Lower lobe of right lung (tissue), 2 donors: ENCODE measurements around the gene NAV2. TPM values are rescaled to one million over a fixed set of nuclear protein-coding genes. Genes with fewer than 3 reads are reported as not detected.

Experiments used
- ATAC-seq, 2 donors: fragments of 200-7000 bp; cut with Tn5 transposase; one replicate each; pipeline ENCODE4 v1.9.1; 2020 to 2022; ENCODE audit warnings: mild to moderate bottlenecking in 2 of 2, moderate library complexity in 2 of 2
- DNase-seq: peaks from one replicate; pipeline ENCODE4 v3.0.0-alpha.2; 2020
- H3K27ac ChIP-seq: fragments of 200-600 bp; one replicate; pipeline ENCODE4 v1.8.0; 2022
- H3K27me3 ChIP-seq: fragments of 200-600 bp; one replicate; pipeline ENCODE4 v1.8.0; 2022; ENCODE audit warnings: low read depth
- H3K36me3 ChIP-seq: fragments of 200-600 bp; one replicate; pipeline ENCODE4 v1.8.0; 2022; ENCODE audit warnings: mild to moderate bottlenecking
- H3K4me1 ChIP-seq: fragments of 200-600 bp; one replicate; pipeline ENCODE4 v1.8.0; 2022
- H3K4me3 ChIP-seq: fragments of 200-600 bp; one replicate; pipeline ENCODE4 v1.8.0; 2022; ENCODE audit warnings: mild to moderate bottlenecking
- H3K9me3 ChIP-seq: fragments of 200-600 bp; one replicate; pipeline ENCODE4 v1.8.0; 2022
- CTCF ChIP-seq: fragments of 200-600 bp; IDR thresholded peaks from one replicate; pipeline ENCODE4 v1.8.0; 2022; ENCODE audit warnings: antibody characterized with exemption, mild to moderate bottlenecking
- intact Hi-C: fragments of 100-400 bp; cut with DNase I; formaldehyde crosslinking; loops from one replicate; pipeline ENCODE4 v1.11.0; 2022
- total RNA-seq: library from RNA; stranded (reverse); fragmentation: NEBNext Ultra II Directional; extraction: Animal tissue kit (Norgen Biotek cat#: 25700); gene quantifications from one replicate; pipeline ENCODE4 v1.2.1, GENCODE V29; 2021
- donor health status: DM: no; HTN: yes; CAD: no; lungs with severe emphysema.

NAV2 gene
- total RNA-seq, 1 donor from 2014 or later = 36.9 TPM

- DNase-seq = no peak
- no peaks in the 10 kb centered on the region for H3K27me3 ChIP-seq
- ATAC-seq = no peak
- TF ChIP-seq CTCF = no peak
- H3K9me3 ChIP-seq = no peaks in the 10 kb centered on the region
- peaks cover 39% of the 10 kb centered on the region for H3K36me3 ChIP-seq
- H3K27ac ChIP-seq = no peak overlapping the region
- H3K4me1 ChIP-seq = no peaks in the 10 kb centered on the region
- intact Hi-C loops = no loop called here
- no peak overlapping the region for H3K4me3 ChIP-seq
Observed at GRCh38 chr11:20060181-20060580, 347.5 kb downstream of the NAV2 start.

- H3K4me3 ChIP-seq = no peak overlapping the region
- peaks cover 37% of the 10 kb centered on the region for H3K36me3 ChIP-seq
- H3K4me1 ChIP-seq = no peaks in the 10 kb centered on the region
- no peak for TF ChIP-seq CTCF
- no peaks in the 10 kb centered on the region for H3K27me3 ChIP-seq
- no peak for DNase-seq
- H3K9me3 ChIP-seq = no peaks in the 10 kb centered on the region
- no peak overlapping the region for H3K27ac ChIP-seq
- intact Hi-C loops = no loop called here
- ATAC-seq = no peak
Observed at GRCh38 chr11:20060647-20061205, 348.1 kb downstream of the NAV2 start.

- H3K9me3 ChIP-seq = no peaks in the 10 kb centered on the region
- DNase-seq (no peak), ATAC-seq (no peak)
- peaks cover 27% of the 10 kb centered on the region for H3K36me3 ChIP-seq
- no peaks in the 10 kb centered on the region for H3K4me1 ChIP-seq
- no peak overlapping the region for H3K4me3 ChIP-seq
- H3K27me3 ChIP-seq = no peaks in the 10 kb centered on the region
- no peak overlapping the region for H3K27ac ChIP-seq
- intact Hi-C loops = no loop called here
- no peak for TF ChIP-seq CTCF
Observed at GRCh38 chr11:20061776-20062175, 349.1 kb downstream of the NAV2 start.

GRCh38 chr11:20064961-20065405 lies 352.3 kb downstream of the NAV2 start:
- ATAC-seq = peak in 1 of 2 donors; percentile 67
- no peaks in the 10 kb centered on the region for H3K27me3 ChIP-seq
- H3K4me3 ChIP-seq = no peak overlapping the region
- no peaks in the 10 kb centered on the region for H3K9me3 ChIP-seq
- H3K27ac ChIP-seq = no peak overlapping the region
- TF ChIP-seq CTCF = no peak
- peaks cover 22% of the 10 kb centered on the region for H3K36me3 ChIP-seq
- no peaks in the 10 kb centered on the region for H3K4me1 ChIP-seq
- DNase-seq = no peak
- intact Hi-C loops = no loop called here

GRCh38 chr11:20065406-20065805 lies 352.8 kb downstream of the NAV2 start:
- ATAC-seq (no peak), DNase-seq (no peak)
- Histone ChIP-seq H3K27me3 (no peaks in the 10 kb centered on the region), H3K4me1 (no peaks in the 10 kb centered on the region), H3K36me3 (peaks cover 18% of the 10 kb centered on the region), H3K27ac (no peak overlapping the region), H3K4me3 (no peak overlapping the region), H3K9me3 (no peaks in the 10 kb centered on the region)
- intact Hi-C loops = no loop called here
- no peak for TF ChIP-seq CTCF
